H1 (cell line): ENCODE results near the gene ENKUR. TPM values are rescaled to one million over a fixed set of nuclear protein-coding genes. Genes with fewer than 3 reads are reported as not detected.

Experiments used
- CTCF ChIA-PET: fragments of 300-600 bp; sonication (Branson Sonifier 250); formaldehyde crosslinking; loops from one replicate; lab custom pipeline; 2021; ENCODE audit not compliant: partially characterized antibody; lab: Charles Lee
- POLR2A ChIA-PET: fragments of 300-600 bp; sonication (Branson Sonifier 250); formaldehyde crosslinking; loops from one replicate; lab custom pipeline; 2021; ENCODE audit warnings: inconsistent platforms; ENCODE audit not compliant: partially characterized antibody; lab: Charles Lee
- DNase-seq, 2 experiments: peaks; one replicate each; pipeline versions ENCODE4 v3.0.0 to v3.0.0-alpha.2; 2010 to 2022; ENCODE audit warnings: low spot score in 2 of 2, low read depth in 1 of 2, mixed read lengths in 1 of 2
- FAIRE-seq: peaks from 2 replicates; lab custom pipeline; 2011; peaks lifted over from hg19 to GRCh38; lab: Jason Lieb, UNC
- H2AFZ ChIP-seq: 2 replicates; pipeline ENCODE4 v1.8.1; 2012; ENCODE audit warnings: low read length, inconsistent platforms
- H2AK5ac ChIP-seq: 2 replicates; pipeline ENCODE4 v1.6.1; 2013; ENCODE audit warnings: low read depth, low read length
- H2BK120ac ChIP-seq: replicated peaks from 2 replicates; pipeline ENCODE3; 2013; ENCODE audit warnings: low read depth, low read length, inconsistent platforms
- H2BK12ac ChIP-seq: 2 replicates; pipeline ENCODE4 v1.6.1; 2013; ENCODE audit warnings: low read depth, low read length
- H2BK15ac ChIP-seq: 2 replicates; pipeline ENCODE4 v1.6.1; 2013; ENCODE audit warnings: low read length
- H2BK20ac ChIP-seq: 2 replicates; pipeline ENCODE4 v1.6.1; 2013; ENCODE audit warnings: low read length
- H2BK5ac ChIP-seq: 2 replicates; pipeline ENCODE4 v1.6.1; 2013; ENCODE audit warnings: low read depth, low read length
- H3K14ac ChIP-seq: 2 replicates; pipeline ENCODE4 v1.6.1; 2013; ENCODE audit warnings: inconsistent platforms; ENCODE audit not compliant: insufficient read length
- H3K18ac ChIP-seq: 2 replicates; pipeline ENCODE4 v1.6.1; 2013; ENCODE audit warnings: low read length; ENCODE audit errors: extremely low read depth
- H3K23ac ChIP-seq: 2 replicates; pipeline ENCODE4 v1.6.1; 2013; ENCODE audit warnings: inconsistent platforms; ENCODE audit not compliant: insufficient read length
- H3K23me2 ChIP-seq: 2 replicates; pipeline ENCODE4 v1.6.1; 2013; ENCODE audit warnings: low read depth, low read length
- H3K27ac ChIP-seq: 2 replicates; pipeline ENCODE4 v1.6.1; 2011; ENCODE audit warnings: low read depth, low read length, inconsistent platforms
- H3K27me3 ChIP-seq, 4 experiments: replicated peaks in 1 of 4; 1 replicate in 1 of 4; 2 replicates in 3 of 4; pipeline versions ENCODE4 v1.6.1 to v1.8.1; 2011 to 2013; ENCODE audit warnings: low read length in 3 of 4, mild to moderate bottlenecking in 3 of 4, inconsistent platforms in 2 of 4, mixed read lengths in 2 of 4, moderate library complexity in 1 of 4; ENCODE audit not compliant: control insufficient read depth in 3 of 4, insufficient read depth in 3 of 4; ENCODE audit errors: extremely low read depth in 1 of 4
- H3K36me3 ChIP-seq, 4 experiments: 2 replicates each; pipeline versions ENCODE4 v1.6.1 to v1.8.1; 2011 to 2013; ENCODE audit warnings: mild to moderate bottlenecking in 4 of 4, low read length in 3 of 4, moderate library complexity in 2 of 4, control low read depth in 1 of 4, inconsistent platforms in 1 of 4; ENCODE audit not compliant: insufficient read depth in 4 of 4, control insufficient read depth in 2 of 4
- H3K4ac ChIP-seq: replicated peaks from 2 replicates; pipeline ENCODE3; 2013; ENCODE audit warnings: low read length, low read depth, mixed read lengths, inconsistent platforms; ENCODE audit not compliant: insufficient read length
- H3K4me1 ChIP-seq, 4 experiments: replicated peaks in 1 of 4; 1 replicate in 1 of 4; 2 replicates in 3 of 4; pipeline versions ENCODE4 v1.6.1 to v1.8.1; 2011 to 2013; ENCODE audit warnings: low read length in 3 of 4, inconsistent platforms in 2 of 4, mixed read lengths in 1 of 4; ENCODE audit not compliant: insufficient read depth in 4 of 4, control insufficient read depth in 3 of 4
- H3K4me2 ChIP-seq, 2 experiments: 2 replicates each; pipeline versions ENCODE4 v1.6.1 to v1.8.1; 2011 to 2013; ENCODE audit warnings: low read depth in 2 of 2, low read length in 2 of 2, control low read depth in 1 of 2, inconsistent platforms in 1 of 2, mild to moderate bottlenecking in 1 of 2; ENCODE audit not compliant: insufficient read depth in 1 of 2
- H3K4me3 ChIP-seq, 4 experiments: fragments of 200-600, 300-600 bp in 1 of 4; sonication (generic), shearing (Covaris generic), sonication (Bioruptor Twin) in 1 of 4; 2 replicates each; pipeline versions ENCODE4 v1.5.1 to v1.8.1; 2011 to 2016; ENCODE audit warnings: low read length in 4 of 4, low read depth in 3 of 4, control low read depth in 2 of 4, inconsistent platforms in 2 of 4, mild to moderate bottlenecking in 2 of 4, mixed read lengths in 1 of 4, moderate library complexity in 1 of 4; ENCODE audit not compliant: insufficient read depth in 2 of 4; ENCODE audit errors: extremely low read depth in 1 of 4
- H3K56ac ChIP-seq: replicated peaks from 2 replicates; pipeline ENCODE3; 2013; ENCODE audit warnings: low read depth, mild to moderate bottlenecking, mixed read lengths, low read length, inconsistent platforms; ENCODE audit not compliant: insufficient read length
- H3K79me1 ChIP-seq: 2 replicates; pipeline ENCODE4 v1.6.1; 2013; ENCODE audit warnings: low read depth, low read length, control low read depth
- H3K79me2 ChIP-seq, 2 experiments: 2 replicates each; pipeline versions ENCODE4 v1.6.1 to v1.8.1; 2012 to 2013; ENCODE audit warnings: low read length in 2 of 2, mild to moderate bottlenecking in 2 of 2, inconsistent platforms in 1 of 2; ENCODE audit not compliant: insufficient read depth in 2 of 2, control insufficient read depth in 1 of 2
- H3K9ac ChIP-seq, 4 experiments: replicated peaks in 1 of 4; 1 replicate in 1 of 4; 2 replicates in 3 of 4; pipeline versions ENCODE4 v1.6.1 to v1.8.1; 2011 to 2013; ENCODE audit warnings: low read depth in 3 of 4, low read length in 3 of 4, control low read depth in 2 of 4, mild to moderate bottlenecking in 2 of 4, moderate library complexity in 2 of 4, inconsistent platforms in 1 of 4; ENCODE audit errors: extremely low read depth in 1 of 4
- H3K9me3 ChIP-seq, 2 experiments: 2 replicates each; pipeline versions ENCODE4 v1.6.1 to v1.8.1; 2012 to 2013; ENCODE audit warnings: mild to moderate bottlenecking in 2 of 2, moderate library complexity in 2 of 2, control low read depth in 1 of 2, inconsistent platforms in 1 of 2, low read depth in 1 of 2, low read length in 1 of 2, mixed read lengths in 1 of 2; ENCODE audit not compliant: insufficient read depth in 2 of 2
- H4K20me1 ChIP-seq, 2 experiments: replicated peaks in 1 of 2; 2 replicates each; pipeline versions ENCODE3 to v1.8.1; 2011 to 2013; ENCODE audit warnings: inconsistent platforms in 2 of 2, low read length in 2 of 2, mild to moderate bottlenecking in 1 of 2; ENCODE audit not compliant: insufficient read depth in 2 of 2, control insufficient read depth in 1 of 2
- H4K5ac ChIP-seq: 2 replicates; pipeline ENCODE4 v1.6.1; 2013; ENCODE audit warnings: low read length, low read depth, mixed read lengths, inconsistent platforms; ENCODE audit not compliant: insufficient read length
- H4K8ac ChIP-seq: 2 replicates; pipeline ENCODE4 v1.8.0; 2013; ENCODE audit warnings: mild to moderate bottlenecking, moderate library complexity, low read length, inconsistent platforms; ENCODE audit not compliant: insufficient read depth; ENCODE audit errors: extremely low read depth
- H4K91ac ChIP-seq: replicated peaks from 2 replicates; pipeline ENCODE3; 2013; ENCODE audit warnings: low read length, mixed read lengths, inconsistent platforms; ENCODE audit not compliant: insufficient read length
- ASH2L ChIP-seq: fragments of 200-600, 300-600 bp; sonication (generic); IDR thresholded peaks from one replicate; pipeline ENCODE4 v1.7.1; 2017; ENCODE audit warnings: low read length
- EZH2 ChIP-seq: fragments of 200-600 bp; sonication (generic); IDR thresholded peaks from 2 replicates; pipeline ENCODE4 v1.7.1; 2012; ENCODE audit warnings: low read depth, mild to moderate bottlenecking, moderate library complexity, low read length, inconsistent platforms; ENCODE audit not compliant: severe bottlenecking
- RXRA ChIP-seq: IDR thresholded peaks from 2 replicates; pipeline ENCODE4 v1.6.1; 2011; ENCODE audit warnings: low read depth, mild to moderate bottlenecking, low read length, moderate library complexity; ENCODE audit not compliant: insufficient read depth
- TCF12 ChIP-seq: IDR thresholded peaks from 2 replicates; pipeline ENCODE4 v1.6.1; 2011; ENCODE audit warnings: low read depth, mild to moderate bottlenecking, low read length
- polyA plus RNA-seq, 7 experiments: library from polyadenylated mRNA; depleted of rRNA in 3 of 7; stranded (reverse) in 5 of 7; unstranded in 2 of 7; fragments of >200 nt in 5 of 7; fragments of 200-250 nt in 2 of 7; gene quantifications; 1 replicate in 5 of 7; 2 replicates in 1 of 7; 4 replicates in 1 of 7; pipeline versions ENCODE4 v1.2.1 to v1.2.3, GENCODE V29; 2011 to 2013; ENCODE audit warnings: missing spikeins in 2 of 7, mixed read lengths in 2 of 7
- total RNA-seq: library from RNA; stranded (reverse); fragmentation: NEBNext Ultra II Directional; extraction: Animal tissue kit (Norgen Biotek cat#: 25700); gene quantifications from 2 replicates; pipeline ENCODE4 v1.2.1, GENCODE V29; 2021

ENKUR gene
- total and polyA plus RNA-seq, 2 of the 8 experiments (the other 6 are each of a cell fraction or from before 2014, with no cell fraction given) = not detected

GRCh38 chr10:24971374-24971773 is 44.6 kb downstream of the ENKUR start:
- H2BK5ac ChIP-seq = no peak overlapping the region
- no peak overlapping the region for H3K14ac ChIP-seq
- TF ChIP-seq EZH2 (no peak), TCF12 (no peak), RXRA (no peak), ASH2L (no peak)
- H3K4ac ChIP-seq = no peak overlapping the region
- H3K79me1 ChIP-seq = no peaks in the 10 kb centered on the region
- H3K23ac ChIP-seq = no peak overlapping the region
- no peak for DNase-seq
- H3K18ac ChIP-seq = no peak overlapping the region
- H4K5ac ChIP-seq = no peak overlapping the region
- no peak overlapping the region for H2BK12ac ChIP-seq
- no peak overlapping the region for H4K8ac ChIP-seq
- H3K4me1 ChIP-seq = no peaks in the 10 kb centered on the region
- no peak overlapping the region for H2AFZ ChIP-seq
- ChIA-PET POLR2A (interaction anchor here (0.7 kb wide), 2 partner anchors 18 to 86 kb away, joined by 3 read pairs; no protein-coding TSS in a partner anchor), CTCF (interaction anchor here (0.6 to 1.6 kb wide), 3 partner anchors 9 to 110 kb away, joined by 3 to 9 read pairs (median 4); no protein-coding TSS in a partner anchor)
- H3K27ac ChIP-seq = no peak overlapping the region
- H2BK120ac ChIP-seq = no peak overlapping the region
- FAIRE-seq = no peak
- peaks cover 4% of the 10 kb centered on the region; the same call in 1 of the 2 replicates for H3K23me2 ChIP-seq
- no peak overlapping the region for H3K4me3 ChIP-seq
- no peaks in the 10 kb centered on the region for H3K36me3 ChIP-seq
- no peak overlapping the region for H3K4me2 ChIP-seq
- H2BK15ac ChIP-seq = no peak overlapping the region
- no peaks in the 10 kb centered on the region for H3K9me3 ChIP-seq
- no peak overlapping the region for H3K9ac ChIP-seq
- H3K79me2 ChIP-seq = no peaks in the 10 kb centered on the region
- H3K56ac ChIP-seq = no peak overlapping the region
- no peak overlapping the region for H4K91ac ChIP-seq
- peaks cover 0 to 4% of the 10 kb centered on the region in 2 experiments for H4K20me1 ChIP-seq
- H2BK20ac ChIP-seq = no peak overlapping the region
- no peak overlapping the region for H2AK5ac ChIP-seq
- no peaks in the 10 kb centered on the region for H3K27me3 ChIP-seq
